ENCODE results near the gene PKD1.

GRCh38 chr16:2064368-2064945 lies 71.2 kb downstream of the PKD1 start:
- no peak for TF ChIP-seq CTCF (IDR thresholded peaks at IDR 0.05)
- no peak for TF ChIP-seq POLR2A (IDR thresholded peaks at IDR 0.05)

All from sigmoid colon (tissue), 3 donors.